GM19395 (cell line): ENCODE data around the gene MORF4L1.
"Not testable (repeated sequence)": the region's sequence is repeated elsewhere in the genome, so short reads cannot be mapped to it uniquely, and the experiment has no call there.

Experiments used
- ATAC-seq: cut with Tn5 transposase; IDR thresholded peaks from one replicate; pipeline ENCODE4 v1.9.1; 2021; ENCODE audit warnings: mild to moderate bottlenecking, moderate library complexity; ENCODE audit not compliant: unreplicated experiment

MORF4L1 gene

GRCh38 chr15:78898540-78898939 lies 25.9 kb downstream of the MORF4L1 start:
- no peak for ATAC-seq

- not testable (repeated sequence) for ATAC-seq
Measured at GRCh38 chr15:78900819-78901533, 28.3 kb downstream of the MORF4L1 start.

- not testable (repeated sequence) for ATAC-seq
Measured at GRCh38 chr15:78902281-78903032, 29.8 kb downstream of the MORF4L1 start.

- no peak for ATAC-seq
Measured at GRCh38 chr15:78904599-78905358, 32.1 kb downstream of the MORF4L1 start.

- no peak for ATAC-seq
Measured at GRCh38 chr15:78906316-78906620, 33.6 kb downstream of the MORF4L1 start.

GRCh38 chr15:78907577-78907976 lies 34.9 kb downstream of the MORF4L1 start:
- no peak for ATAC-seq

- no peak for ATAC-seq
Measured at GRCh38 chr15:78909160-78909695, 36.5 kb downstream of the MORF4L1 start.

GRCh38 chr15:78909791-78910228 lies 37.1 kb downstream of the MORF4L1 start:
- no peak for ATAC-seq

- ATAC-seq = no peak
Measured at GRCh38 chr15:78910271-78910670, 37.6 kb downstream of the MORF4L1 start.

- no peak for ATAC-seq
Measured at GRCh38 chr15:78912316-78912715, 39.6 kb downstream of the MORF4L1 start.

- ATAC-seq = no peak
Measured at GRCh38 chr15:78913012-78913411, 40.3 kb downstream of the MORF4L1 start.

- ATAC-seq = no peak
Measured at GRCh38 chr15:78914027-78914764, 41.5 kb downstream of the MORF4L1 start.

GRCh38 chr15:78915341-78916087 lies 42.8 kb downstream of the MORF4L1 start:
- no peak for ATAC-seq

GRCh38 chr15:78916088-78916487 lies 43.4 kb downstream of the MORF4L1 start:
- no peak for ATAC-seq

GRCh38 chr15:78917888-78918287 lies 45.2 kb downstream of the MORF4L1 start:
- ATAC-seq = no peak

GRCh38 chr15:78921517-78921916 lies 48.8 kb downstream of the MORF4L1 start:
- no peak for ATAC-seq

- no peak for ATAC-seq
Measured at GRCh38 chr15:78921940-78922339, 49.2 kb downstream of the MORF4L1 start.

GRCh38 chr15:78922527-78922926 lies 49.8 kb downstream of the MORF4L1 start:
- no peak for ATAC-seq

- no peak for ATAC-seq
Measured at GRCh38 chr15:78923015-78923414, 50.3 kb downstream of the MORF4L1 start.
